Coronary artery (tissue), 2 donors: ENCODE measurements around the gene NHS.

Experiments
- DNase-seq: peaks from one replicate; pipeline ENCODE4 v3.0.0-alpha.2; 2017; ENCODE audit warnings: low spot score
- H3K27ac ChIP-seq, 2 donors: fragments of 200-600 bp; sonication (generic); one replicate each; pipeline ENCODE4 v1.5.1; 2016 to 2019
- H3K4me3 ChIP-seq: fragments of 200-600 bp; sonication (generic); 2 replicates; pipeline ENCODE4 v1.5.1; 2016; ENCODE audit warnings: mild to moderate bottlenecking, moderate library complexity
- TF ChIP-seq, protein P1 (sequence below): fragments of 200-600 bp; sonication (generic); IDR thresholded peaks from one replicate; pipeline ENCODE4 v1.5.1; 2019; ENCODE audit warnings: antibody characterized with exemption

NHS gene

GRCh38 chrX:17774053-17774452 is 399.1 kb downstream of the NHS start:
- TF ChIP-seq, protein P1, sequence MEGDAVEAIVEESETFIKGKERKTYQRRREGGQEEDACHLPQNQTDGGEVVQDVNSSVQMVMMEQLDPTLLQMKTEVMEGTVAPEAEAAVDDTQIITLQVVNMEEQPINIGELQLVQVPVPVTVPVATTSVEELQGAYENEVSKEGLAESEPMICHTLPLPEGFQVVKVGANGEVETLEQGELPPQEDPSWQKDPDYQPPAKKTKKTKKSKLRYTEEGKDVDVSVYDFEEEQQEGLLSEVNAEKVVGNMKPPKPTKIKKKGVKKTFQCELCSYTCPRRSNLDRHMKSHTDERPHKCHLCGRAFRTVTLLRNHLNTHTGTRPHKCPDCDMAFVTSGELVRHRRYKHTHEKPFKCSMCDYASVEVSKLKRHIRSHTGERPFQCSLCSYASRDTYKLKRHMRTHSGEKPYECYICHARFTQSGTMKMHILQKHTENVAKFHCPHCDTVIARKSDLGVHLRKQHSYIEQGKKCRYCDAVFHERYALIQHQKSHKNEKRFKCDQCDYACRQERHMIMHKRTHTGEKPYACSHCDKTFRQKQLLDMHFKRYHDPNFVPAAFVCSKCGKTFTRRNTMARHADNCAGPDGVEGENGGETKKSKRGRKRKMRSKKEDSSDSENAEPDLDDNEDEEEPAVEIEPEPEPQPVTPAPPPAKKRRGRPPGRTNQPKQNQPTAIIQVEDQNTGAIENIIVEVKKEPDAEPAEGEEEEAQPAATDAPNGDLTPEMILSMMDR = no peak
- H3K4me3 ChIP-seq = no peak overlapping the region
- DNase-seq = no peak
- H3K27ac ChIP-seq = no peak overlapping the region

DNA sequence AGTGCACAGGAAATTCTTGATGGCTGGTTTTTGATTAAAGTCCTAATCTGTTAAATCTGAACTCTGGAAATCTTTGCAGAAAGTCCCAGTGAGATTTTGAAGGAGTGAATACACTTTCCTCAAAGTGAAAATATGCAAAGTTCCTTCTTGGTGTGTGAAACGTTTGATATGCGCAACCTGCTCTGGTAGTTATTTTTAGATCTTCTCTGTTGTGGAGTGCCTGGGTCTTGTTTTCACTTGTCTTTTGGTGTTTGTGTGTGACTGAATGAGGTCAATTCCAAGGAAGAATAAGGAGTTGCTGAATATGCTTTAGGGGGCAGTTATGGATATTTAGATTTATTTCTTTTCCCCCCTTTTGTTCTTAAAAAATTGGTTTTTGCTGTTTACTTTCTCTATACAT is 404.0 kb downstream of the NHS start:
- TF ChIP-seq, protein P1 = no peak
- no peak overlapping the region for H3K4me3 ChIP-seq
- H3K27ac ChIP-seq = no peak overlapping the region
- DNase-seq = no peak

DNA sequence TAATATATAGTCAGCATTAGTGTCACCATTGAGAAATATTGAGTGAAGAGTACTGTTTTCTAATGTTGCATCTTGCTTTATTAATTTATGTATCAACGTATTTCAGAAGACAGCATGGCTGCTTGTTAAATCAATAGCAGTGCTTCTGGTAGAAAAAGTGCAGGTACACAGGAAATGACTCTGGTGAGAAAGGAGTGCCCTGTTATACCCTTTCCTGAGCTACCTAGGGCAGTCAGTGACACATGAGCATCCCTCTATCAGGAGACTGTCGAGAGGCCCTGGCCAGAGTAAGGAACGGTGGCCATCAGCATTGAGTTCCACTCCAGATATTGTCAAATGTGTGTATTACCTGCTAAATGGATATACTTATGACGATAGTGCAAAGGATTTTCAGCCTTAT is 404.4 kb downstream of the NHS start:
- TF ChIP-seq, protein P1 = no peak
- DNase-seq = no peak
- H3K27ac ChIP-seq = no peak overlapping the region
- H3K4me3 ChIP-seq = no peak overlapping the region
